Erythroblast (primary cell): ENCODE data around the gene FAAP100.

Source experiments
- GATA1 ChIP-seq: IDR thresholded peaks from 2 replicates; pipeline ENCODE4 v1.6.1; 2011; ENCODE audit warnings: low read depth, mild to moderate bottlenecking, control low read depth, low read length, moderate library complexity
- POLR2A ChIP-seq: IDR thresholded peaks from 2 replicates; pipeline ENCODE4 v1.6.1; 2011; ENCODE audit warnings: mild to moderate bottlenecking, low read length

DNA sequence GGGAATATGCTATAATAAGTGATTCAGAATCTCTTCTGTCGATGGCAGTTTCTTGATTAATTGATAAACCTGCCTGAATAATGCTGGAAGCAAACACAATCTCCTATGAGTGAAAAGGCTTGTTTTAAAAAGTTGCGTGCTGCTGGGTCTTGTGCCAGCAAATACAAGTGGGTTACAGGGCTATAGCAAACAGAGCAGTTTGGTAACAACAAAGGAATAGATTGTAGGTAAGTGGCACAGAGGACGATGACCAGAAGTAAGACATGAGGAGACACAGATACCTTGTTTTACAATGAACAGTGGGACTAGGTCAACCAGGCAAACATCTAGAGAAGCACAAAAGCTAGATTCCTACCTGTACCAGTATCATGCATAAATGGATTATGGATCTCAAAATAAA is 23.7 kb upstream of the FAAP100 start:
- no peak for TF ChIP-seq POLR2A
- TF ChIP-seq GATA1: no peak
